ENCODE data around the gene CARS2. TPM values are rescaled to one million over a fixed set of nuclear protein-coding genes. Genes with fewer than 3 reads are reported as not detected.
"Not testable (repeated sequence)": the region's sequence is repeated elsewhere in the genome, so short reads cannot be mapped to it uniquely, and the experiment has no call there.

Gene CARS2
- total and polyA plus RNA-seq, 3 experiments from 2014 or later, result 39.2 to 84.9 (median 84.5) TPM

GRCh38 chr13:110610955-110611595 is 94.8 kb downstream of the CARS2 start:
- Mint-ChIP-seq H3K36me3 (peaks cover 0 to 5% (median 0%) of the 10 kb centered on the region in 3 donors), H3K27me3 (peaks cover 0 to 1% of the 10 kb centered on the region in 2 donors), H3K9me3 (no peaks in the 10 kb centered on the region), H3K4me1 (peaks cover 11 to 19% (median 13%) of the 10 kb centered on the region in 3 donors), H3K27ac (peak overlapping the region; percentile 13 to 90 (median 40)), H3K4me3 (peak overlapping the region; percentile 59 to 87 (median 72))
- Histone ChIP-seq H3K27me3 (ENCODE audit: insufficient read depth, low read length, poor library complexity, severe bottlenecking) (no peaks in the 10 kb centered on the region), H3K27ac (ENCODE audit: low read depth, low read length) (no peak overlapping the region), H3K36me3 (ENCODE audit: insufficient read depth, low read length) (no peaks in the 10 kb centered on the region), H3K4me3 (ENCODE audit: low read length) (no peak overlapping the region), H3K9me3 (ENCODE audit: low read length) (no peaks in the 10 kb centered on the region), H3K4me1 (ENCODE audit: insufficient read depth, low read length) (peaks cover 5% of the 10 kb centered on the region)
- no peak for DNase-seq
- POLR2A ChIA-PET, result no interaction called here
- CTCF ChIA-PET, result interaction anchor here (1.2 kb wide), 1 partner anchor 18 kb away, joined by 3 read pairs; no protein-coding TSS in a partner anchor

- DNase-seq, result no peak
- Histone ChIP-seq H3K4me1 (ENCODE audit: insufficient read depth, low read length) (no peaks in the 10 kb centered on the region), H3K27ac (ENCODE audit: low read depth, low read length) (no peak overlapping the region), H3K27me3 (ENCODE audit: insufficient read depth, low read length, poor library complexity, severe bottlenecking) (no peaks in the 10 kb centered on the region), H3K36me3 (ENCODE audit: insufficient read depth, low read length) (no peaks in the 10 kb centered on the region), H3K9me3 (ENCODE audit: low read length) (no peaks in the 10 kb centered on the region), H3K4me3 (ENCODE audit: low read length) (no peak overlapping the region)
- CTCF ChIA-PET, result no interaction called here
- no peaks in the 10 kb centered on the region for H3K36me3 Mint-ChIP-seq
- peaks cover 3 to 12% (median 8%) of the 10 kb centered on the region in 3 donors for H3K4me1 Mint-ChIP-seq
- peak overlapping the region in 1 of 8 donors; percentile 38 for H3K27ac Mint-ChIP-seq
- H3K27me3 Mint-ChIP-seq, result peaks cover 1 to 3% of the 10 kb centered on the region in 2 donors
- H3K4me3 Mint-ChIP-seq, result no peak overlapping the region
- POLR2A ChIA-PET, result no interaction called here
- H3K9me3 Mint-ChIP-seq, result no peaks in the 10 kb centered on the region
These were observed 98.2 kb downstream of the CARS2 start for GRCh38 chr13:110607675-110608224.

- H3K36me3 Mint-ChIP-seq; H3K27me3 ChIP-seq (ENCODE audit: insufficient read depth, low read length, poor library complexity, severe bottlenecking); H3K9me3 ChIP-seq (ENCODE audit: low read length); H3K27ac ChIP-seq (ENCODE audit: low read depth, low read length); H3K4me3 Mint-ChIP-seq; H3K27ac Mint-ChIP-seq; H3K36me3 ChIP-seq (ENCODE audit: insufficient read depth, low read length); H3K4me1 Mint-ChIP-seq; H3K27me3 Mint-ChIP-seq; H3K9me3 Mint-ChIP-seq; H3K4me3 ChIP-seq (ENCODE audit: low read length); DNase-seq; H3K4me1 ChIP-seq (ENCODE audit: insufficient read depth, low read length); POLR2A ChIA-PET; CTCF ChIA-PET: not testable (repeated sequence)
These were observed 99.6 kb downstream of the CARS2 start for GRCh38 chr13:110606281-110606680.

- no peaks in the 10 kb centered on the region for H3K9me3 Mint-ChIP-seq
These were observed 100.8 kb downstream of the CARS2 start for GRCh38 chr13:110605132-110605531.

GRCh38 chr13:110600980-110601379 is 104.9 kb downstream of the CARS2 start:
- Histone ChIP-seq H3K36me3 (ENCODE audit: insufficient read depth, low read length) (no peaks in the 10 kb centered on the region), H3K27ac (ENCODE audit: low read depth, low read length) (no peak overlapping the region), H3K9me3 (ENCODE audit: low read length) (no peaks in the 10 kb centered on the region), H3K4me1 (ENCODE audit: insufficient read depth, low read length) (no peaks in the 10 kb centered on the region), H3K27me3 (ENCODE audit: insufficient read depth, low read length, poor library complexity, severe bottlenecking) (no peaks in the 10 kb centered on the region), H3K4me3 (ENCODE audit: low read length) (no peak overlapping the region)
- Mint-ChIP-seq H3K9me3 (no peaks in the 10 kb centered on the region), H3K27ac (no peak overlapping the region), H3K27me3 (peaks cover 2 to 14% of the 10 kb centered on the region in 2 donors), H3K4me1 (no peaks in the 10 kb centered on the region), H3K36me3 (no peaks in the 10 kb centered on the region), H3K4me3 (no peak overlapping the region)
- DNase-seq, result no peak
- ChIA-PET CTCF (no interaction called here), POLR2A (no interaction called here)

More at GRCh38 chr13:110605132-110605531, 100.8 kb downstream of the CARS2 start:
- H3K27me3 ChIP-seq (ENCODE audit: insufficient read depth, low read length, poor library complexity, severe bottlenecking), result no peaks in the 10 kb centered on the region
- no peak overlapping the region for H3K4me3 ChIP-seq (ENCODE audit: low read length)
- DNase-seq, result no peak
- Mint-ChIP-seq H3K4me3 (no peak overlapping the region), H3K27ac (no peak overlapping the region), H3K4me1 (no peaks in the 10 kb centered on the region), H3K27me3 (peaks cover 3 to 14% of the 10 kb centered on the region in 2 donors), H3K36me3 (no peaks in the 10 kb centered on the region)
- no peaks in the 10 kb centered on the region for H3K4me1 ChIP-seq (ENCODE audit: insufficient read depth, low read length)
- no peaks in the 10 kb centered on the region for H3K36me3 ChIP-seq (ENCODE audit: insufficient read depth, low read length)
- H3K9me3 ChIP-seq (ENCODE audit: low read length), result no peaks in the 10 kb centered on the region
- ChIA-PET POLR2A (no interaction called here), CTCF (no interaction called here)
- H3K27ac ChIP-seq (ENCODE audit: low read depth, low read length), result no peak overlapping the region

- no peak for DNase-seq
- Histone ChIP-seq H3K9me3 (ENCODE audit: low read length) (no peaks in the 10 kb centered on the region), H3K4me3 (ENCODE audit: low read length) (no peak overlapping the region), H3K27me3 (ENCODE audit: insufficient read depth, low read length, poor library complexity, severe bottlenecking) (no peaks in the 10 kb centered on the region), H3K27ac (ENCODE audit: low read depth, low read length) (no peak overlapping the region), H3K4me1 (ENCODE audit: insufficient read depth, low read length) (no peaks in the 10 kb centered on the region), H3K36me3 (ENCODE audit: insufficient read depth, low read length) (no peaks in the 10 kb centered on the region)
- Mint-ChIP-seq H3K9me3 (no peaks in the 10 kb centered on the region), H3K4me1 (no peaks in the 10 kb centered on the region), H3K4me3 (no peak overlapping the region), H3K27me3 (peaks cover 2 to 14% of the 10 kb centered on the region in 2 donors), H3K27ac (peak overlapping the region in 1 of 8 donors; percentile 93), H3K36me3 (no peaks in the 10 kb centered on the region)
- ChIA-PET CTCF (no interaction called here), POLR2A (no interaction called here)
These were observed 105.6 kb downstream of the CARS2 start for GRCh38 chr13:110600261-110600819.

GRCh38 chr13:110597041-110597689 is 108.8 kb downstream of the CARS2 start:
- Histone ChIP-seq H3K4me3 (ENCODE audit: low read length) (no peak overlapping the region), H3K27me3 (ENCODE audit: insufficient read depth, low read length, poor library complexity, severe bottlenecking) (no peaks in the 10 kb centered on the region), H3K9me3 (ENCODE audit: low read length) (no peaks in the 10 kb centered on the region), H3K36me3 (ENCODE audit: insufficient read depth, low read length) (no peaks in the 10 kb centered on the region), H3K27ac (ENCODE audit: low read depth, low read length) (no peak overlapping the region), H3K4me1 (ENCODE audit: insufficient read depth, low read length) (no peaks in the 10 kb centered on the region)
- ChIA-PET CTCF (interaction anchor here (1.3 kb wide), 1 partner anchor 452 kb away, joined by 3 read pairs; no protein-coding TSS in a partner anchor), POLR2A (no interaction called here)
- H3K27me3 Mint-ChIP-seq, result peaks cover 2 to 14% of the 10 kb centered on the region in 2 donors
- no peak overlapping the region for H3K4me3 Mint-ChIP-seq
- H3K36me3 Mint-ChIP-seq, result no peaks in the 10 kb centered on the region
- H3K4me1 Mint-ChIP-seq, result peaks cover 0 to 3% (median 0%) of the 10 kb centered on the region in 3 donors
- H3K27ac Mint-ChIP-seq, result no peak overlapping the region
- no peak for DNase-seq
- H3K9me3 Mint-ChIP-seq, result no peaks in the 10 kb centered on the region
